Heart left ventricle (tissue), 16 donors: Measurements from ENCODE around the gene RPS6KA2. TPM values are rescaled to one million over a fixed set of nuclear protein-coding genes. Genes with fewer than 3 reads are reported as not detected.
A peak's percentile ranks its signal among the peaks of the same experiment; 100 is the strongest.

Experiments
- ATAC-seq, 4 donors: fragments of 200-7000 bp; cut with Tn5 transposase; one replicate each; pipeline ENCODE4 v1.9.1; 2020 to 2022; ENCODE audit warnings: moderate library complexity in 4 of 4, mild to moderate bottlenecking in 3 of 4, moderate number of reproducible peaks in 1 of 4
- DNase-seq, 5 donors: peaks; one replicate each; pipeline ENCODE4 v3.0.0-alpha.2; 2020
- H3K27ac ChIP-seq, 12 donors: fragments of 200-600 bp; sonication (generic) in 4 of 12; one replicate each; pipeline versions ENCODE4 v1.5.0 to v1.8.0; 2016 to 2022; ENCODE audit warnings: mild to moderate bottlenecking in 2 of 12
- H3K27me3 ChIP-seq, 9 donors: fragments of 200-600 bp; sonication (generic) in 2 of 9; one replicate each; pipeline versions ENCODE4 v1.5.1 to v1.8.0; 2016 to 2022; ENCODE audit warnings: mild to moderate bottlenecking in 3 of 9
- H3K36me3 ChIP-seq, 9 donors: fragments of 200-600 bp; sonication (generic) in 2 of 9; one replicate each; pipeline versions ENCODE4 v1.5.0 to v1.8.0; 2018 to 2022; ENCODE audit warnings: mild to moderate bottlenecking in 2 of 9
- H3K4me1 ChIP-seq, 12 donors: fragments of 200-600 bp; sonication (generic) in 4 of 12; one replicate each; pipeline versions ENCODE4 v1.5.0 to v1.8.0; 2016 to 2022; ENCODE audit warnings: mild to moderate bottlenecking in 3 of 12
- H3K4me3 ChIP-seq, 12 donors: fragments of 200-600 bp; sonication (generic) in 4 of 12; one replicate each; pipeline versions ENCODE4 v1.5.0 to v1.8.0; 2017 to 2022; ENCODE audit warnings: mild to moderate bottlenecking in 9 of 12, moderate library complexity in 4 of 12
- H3K9me3 ChIP-seq, 12 donors: fragments of 200-600 bp; sonication (generic) in 4 of 12; one replicate each; pipeline versions ENCODE4 v1.5.0 to v1.8.0; 2016 to 2022; ENCODE audit warnings: mild to moderate bottlenecking in 1 of 12
- POLR2A ChIP-seq, 2 donors: fragments of 450-650 bp; IDR thresholded peaks; one replicate each; pipeline ENCODE4 v1.6.1; 2017; ENCODE audit warnings: antibody characterized with exemption in 2 of 2, mild to moderate bottlenecking in 2 of 2, moderate library complexity in 2 of 2
- WGBS, 4 donors: extraction: QIAGEN DNeasy Blood & Tissue Kit in 2 of 4; methylation state at CpG; one replicate each; pipeline versions ENCODE4 v1.1.5 to v1.1.7; 2013 to 2018; 5-methylcytosine and 5-hydroxymethylcytosine counted together
- intact Hi-C, 10 donors: fragments of 100-400 bp; cut with DNase I; formaldehyde crosslinking; loops; one replicate each; pipeline versions ENCODE4 v1.11.1 to v1.14.2; 2022
- polyA plus RNA-seq, 2 donors: library from polyadenylated mRNA; stranded (reverse); fragments of 200-250 nt; gene quantifications; one replicate each; pipeline ENCODE4 v1.2.3, GENCODE V29; 2013
- total RNA-seq, 9 donors: library from RNA; depleted of rRNA in 2 of 9; stranded (reverse); fragments of >200 nt in 2 of 9; fragmentation: NEBNext Ultra II Directional in 3 of 9; extraction: Animal tissue kit (Norgen Biotek cat#: 25700) in 3 of 9; gene quantifications; one replicate each; pipeline versions ENCODE4 v1.1.0 to v1.2.4, GENCODE V29; 2016 to 2023
- TF ChIP-seq, protein P1 (sequence below), 12 donors: fragments of 200-600 bp; sonication (generic) in 4 of 12; IDR thresholded peaks; one replicate each; pipeline versions ENCODE4 v1.5.0 to v1.8.0; 2018 to 2022; ENCODE audit warnings: antibody characterized with exemption in 12 of 12, mild to moderate bottlenecking in 5 of 12
- donor health status: ischemic (EF 13 %, LVEDD 7.1; RV severe dilation, severe dysfunction).
- donor health status: healthy with polysubstance abuse.
- donor health status: DM: no; HTN: yes; CAD: no.
- donor health status: DM: no; HTN: no; CAD: no.
- donor health status: ischemic (EF 25% LVEDD 6.9; RV normal size, moderate dysfunction).
- donor health status: ischemic (EF 25% LVEDD 5.7; RV mildly dilated, moderate dysfunction).
- donor health status: healthy.
- donor health status: DM: yes; HTN: yes; CAD: no.
- donor health status: ischemic (EF 35%, LVEDD 5.7; RV mildly dilated, moderate dysfunction).
- donor health status: nonischemic (EF 11% LVEDD 7.7; RV severe dilation, severe dysfunction).
- donor health status: DM: yes; HTN: yes; CAD: no.
- donor health status: PGD.
- donor health status: ischemic (EF 29% LVEDD 5.4; RV normal size, mild dysfunction).
- donor health status: nonischemic (EF 23%, LVEDD 6.1; RV moderate dilation, normal function).

The RPS6KA2 gene
- total and polyA plus RNA-seq, 11 donors = 23.0 to 171 (median 91.6) TPM

DNA sequence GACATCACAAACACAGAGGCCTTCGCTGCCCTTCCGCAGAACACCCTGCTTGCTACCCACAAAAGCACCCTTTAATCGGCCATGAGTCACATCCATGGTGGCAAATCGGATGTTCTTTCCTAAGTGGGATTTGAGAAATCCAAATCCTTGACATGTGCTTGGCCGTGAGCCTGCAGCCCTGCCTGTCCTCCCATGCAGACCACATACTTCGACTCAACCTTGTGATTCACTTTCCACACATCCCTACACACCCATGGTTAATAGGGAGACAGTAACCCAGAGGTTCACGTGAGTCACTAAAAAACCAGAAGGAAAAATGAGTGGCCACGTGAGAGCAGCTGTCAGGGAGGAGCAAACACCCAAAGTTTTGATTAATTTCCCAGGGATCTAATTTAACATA is 59.9 kb downstream of the RPS6KA2 start:
- Histone ChIP-seq H3K4me1 (peaks cover 0 to 50% (median 21%) of the 10 kb centered on the region in 12 donors), H3K36me3 (no peaks in the 10 kb centered on the region), H3K27me3 (no peaks in the 10 kb centered on the region), H3K4me3 (no peak overlapping the region), H3K9me3 (no peaks in the 10 kb centered on the region), H3K27ac (no peak overlapping the region)
- WGBS, 4 donors = 71 to 77% (median 74%) methylated on average over 8 of the region's 8 CpGs
- intact Hi-C loops = no loop called here
- TF ChIP-seq POLR2A (IDR thresholded peaks at IDR 0.05) = no peak
- TF ChIP-seq, protein P1, sequence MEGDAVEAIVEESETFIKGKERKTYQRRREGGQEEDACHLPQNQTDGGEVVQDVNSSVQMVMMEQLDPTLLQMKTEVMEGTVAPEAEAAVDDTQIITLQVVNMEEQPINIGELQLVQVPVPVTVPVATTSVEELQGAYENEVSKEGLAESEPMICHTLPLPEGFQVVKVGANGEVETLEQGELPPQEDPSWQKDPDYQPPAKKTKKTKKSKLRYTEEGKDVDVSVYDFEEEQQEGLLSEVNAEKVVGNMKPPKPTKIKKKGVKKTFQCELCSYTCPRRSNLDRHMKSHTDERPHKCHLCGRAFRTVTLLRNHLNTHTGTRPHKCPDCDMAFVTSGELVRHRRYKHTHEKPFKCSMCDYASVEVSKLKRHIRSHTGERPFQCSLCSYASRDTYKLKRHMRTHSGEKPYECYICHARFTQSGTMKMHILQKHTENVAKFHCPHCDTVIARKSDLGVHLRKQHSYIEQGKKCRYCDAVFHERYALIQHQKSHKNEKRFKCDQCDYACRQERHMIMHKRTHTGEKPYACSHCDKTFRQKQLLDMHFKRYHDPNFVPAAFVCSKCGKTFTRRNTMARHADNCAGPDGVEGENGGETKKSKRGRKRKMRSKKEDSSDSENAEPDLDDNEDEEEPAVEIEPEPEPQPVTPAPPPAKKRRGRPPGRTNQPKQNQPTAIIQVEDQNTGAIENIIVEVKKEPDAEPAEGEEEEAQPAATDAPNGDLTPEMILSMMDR (IDR thresholded peaks at IDR 0.05) = no peak
- ATAC-seq (peak in 1 of 4 donors; percentile 30), DNase-seq (peak in 1 of 5 donors; percentile 48)

DNA sequence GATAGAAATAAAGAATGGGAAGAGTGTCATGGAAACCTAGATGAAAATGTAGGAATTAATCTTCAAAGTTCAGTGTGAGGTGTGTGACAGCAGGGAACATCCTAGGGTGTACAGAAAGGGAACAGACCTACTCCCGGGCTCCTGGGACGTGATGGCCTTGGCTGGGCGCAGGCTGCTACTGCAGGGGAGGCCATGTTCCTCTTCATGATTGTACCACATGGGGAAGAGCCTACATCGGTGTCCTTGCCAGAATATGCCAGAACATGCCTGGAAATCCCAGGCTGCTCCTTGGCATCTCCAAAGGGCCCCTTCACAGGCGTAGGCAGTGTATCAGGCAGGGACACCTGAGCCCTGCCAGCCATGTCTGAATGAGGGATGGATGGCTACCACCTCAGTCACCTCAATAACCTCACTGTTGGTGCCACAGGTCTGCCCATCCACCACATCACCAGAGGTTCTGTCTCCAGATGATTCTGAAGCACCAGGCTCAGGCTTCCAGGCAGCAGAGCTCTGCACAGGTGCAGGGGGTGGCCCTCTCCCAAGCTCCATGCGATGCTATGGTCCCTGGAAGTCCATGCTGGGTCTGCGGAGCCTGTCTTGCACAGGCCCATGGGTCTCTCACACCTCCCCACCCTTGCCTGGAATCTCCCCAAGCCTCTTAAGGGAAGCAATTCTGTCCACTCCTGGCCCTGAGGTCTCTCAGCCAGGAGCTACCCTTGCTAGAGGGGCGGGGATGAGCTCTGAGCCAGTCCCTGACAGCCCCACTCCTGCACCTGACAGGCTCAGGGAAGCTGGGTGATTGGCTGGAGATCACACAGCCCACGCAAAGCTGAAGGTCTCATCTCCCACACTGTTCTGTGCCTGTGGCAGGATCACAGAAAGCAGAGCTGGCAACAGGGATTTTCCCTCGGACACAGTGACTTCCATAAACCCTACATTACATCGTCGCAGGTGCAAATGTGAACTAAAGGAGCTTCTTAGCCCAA is 60.7 kb downstream of the RPS6KA2 start:
- TF ChIP-seq, protein P1 (IDR thresholded peaks at IDR 0.05) = no peak
- no peak for TF ChIP-seq POLR2A (IDR thresholded peaks at IDR 0.05)
- WGBS, 4 donors = 93 to 98% (median 95%) methylated on average over 12 of the region's 12 CpGs
- Histone ChIP-seq H3K9me3 (no peaks in the 10 kb centered on the region), H3K27ac (peak overlapping the region in 2 of 12 donors; percentile 29 to 64), H3K4me3 (no peak overlapping the region), H3K4me1 (peaks cover 0 to 58% (median 23%) of the 10 kb centered on the region in 12 donors), H3K27me3 (no peaks in the 10 kb centered on the region), H3K36me3 (no peaks in the 10 kb centered on the region)
- intact Hi-C loops = no loop called here
- DNase-seq (no peak), ATAC-seq (no peak)

DNA sequence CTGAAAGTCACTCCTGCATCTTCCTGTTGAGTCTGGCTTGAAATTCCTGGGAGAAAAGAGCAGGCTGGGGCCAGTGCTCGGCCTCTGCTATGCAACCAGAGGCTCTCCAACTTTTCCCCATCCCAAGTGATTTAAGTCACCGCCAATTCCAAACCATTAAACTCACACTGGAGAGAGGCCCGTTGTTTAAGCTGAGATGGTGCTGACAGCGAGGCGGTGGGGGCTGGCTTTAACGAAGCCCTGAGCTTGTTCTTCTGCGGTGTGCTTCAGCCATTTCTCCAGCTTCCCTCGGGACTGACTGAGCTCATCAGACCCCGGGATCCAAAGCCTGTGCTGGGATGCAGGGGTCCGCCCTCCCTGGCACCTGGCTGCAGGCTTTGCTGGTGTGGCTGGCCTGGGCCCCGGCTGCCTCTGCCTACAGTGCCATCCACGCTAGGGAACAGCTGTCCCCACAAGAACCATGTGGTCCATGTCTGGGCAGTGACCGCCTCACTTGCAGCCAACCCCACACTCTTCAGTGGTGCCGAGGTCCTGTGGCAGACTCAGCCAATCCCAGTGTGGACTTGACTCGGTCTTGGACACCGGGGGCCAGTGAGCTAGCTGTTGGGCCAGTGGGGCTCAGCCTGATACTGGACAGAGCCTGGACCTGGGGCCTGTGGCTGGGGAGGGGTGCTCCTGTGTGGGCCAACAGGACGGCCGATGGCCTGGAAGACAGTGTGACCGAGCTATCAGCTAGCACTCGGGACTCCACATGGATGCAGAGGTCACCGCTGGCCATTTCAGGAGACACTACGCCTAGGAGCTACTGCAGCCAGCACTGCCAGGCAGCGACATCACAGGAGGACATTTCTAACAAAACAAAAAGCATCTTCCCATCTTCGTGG is 61.7 kb downstream of the RPS6KA2 start:
- 78 to 84% (median 82%) methylated on average over 20 to 24 of the region's 24 CpGs for WGBS, 4 donors
- Histone ChIP-seq H3K4me3 (no peak overlapping the region), H3K36me3 (no peaks in the 10 kb centered on the region), H3K27me3 (no peaks in the 10 kb centered on the region), H3K4me1 (peaks cover 0 to 59% (median 23%) of the 10 kb centered on the region in 12 donors), H3K27ac (peak overlapping the region in 9 of 12 donors; percentile 25 to 64 (median 35)), H3K9me3 (peaks cover 0 to 3% (median 0%) of the 10 kb centered on the region in 12 donors)
- peak; percentile 39 to 73 (median 72) for ATAC-seq
- intact Hi-C loops = no loop called here
- no peak for TF ChIP-seq POLR2A (IDR thresholded peaks at IDR 0.05)
- TF ChIP-seq, protein P1 (IDR thresholded peaks at IDR 0.05) = no peak
- peak in 2 of 5 donors; percentile 53 to 78 for DNase-seq
